GM12878 (cell line): Measurements from ENCODE around the gene PKHD1. TPM values are rescaled to one million over a fixed set of nuclear protein-coding genes. Genes with fewer than 3 reads are reported as not detected.

Experiments
- ATAC-seq: fragments of 200-7000 bp; cut with Tn5 transposase; 3 replicates; pipeline ENCODE4 v1.9.1; 2020; ENCODE audit warnings: mild to moderate bottlenecking, moderate library complexity
- BruUV-seq: library from RNA; stranded (reverse); fragments of 400-500 nt; replicated peaks from 2 replicates; lab custom pipeline; 2021; lab: Mats Ljungman, UMichigan
- CTCF ChIA-PET: fragments of 300-600 bp; sonication (Branson Sonifier 250); formaldehyde crosslinking; extraction: SDS; loops from one replicate; lab custom pipeline; 2021; ENCODE audit warnings: inconsistent platforms; lab: Yijun Ruan, JAX
- POLR2A ChIA-PET: fragments of 350-600 bp; formaldehyde crosslinking; extraction: SDS; loops from one replicate; lab custom pipeline; 2021; ENCODE audit warnings: inconsistent platforms; lab: Charles Lee
- RAD21 ChIA-PET: fragments of 300-600 bp; sonication (Branson Sonifier 250); formaldehyde crosslinking; loops from one replicate; lab custom pipeline; 2023; ENCODE audit warnings: antibody characterized with exemption; ENCODE audit not compliant: unreplicated experiment; lab: Charles Lee
- SMC1A ChIA-PET: fragments of 300-600 bp; sonication (Branson Sonifier 250); formaldehyde crosslinking; loops from one replicate; lab custom pipeline; 2023; ENCODE audit not compliant: unreplicated experiment, uncharacterized antibody; lab: Charles Lee
- DNase-seq: peaks from one replicate; pipeline ENCODE4 v3.0.0-alpha.2; 2011; ENCODE audit warnings: low read depth, low spot score
- FAIRE-seq: peaks from 3 replicates; lab custom pipeline; 2011; peaks lifted over from hg19 to GRCh38; lab: Jason Lieb, UNC
- H2AFZ ChIP-seq: 2 replicates; pipeline ENCODE4 v1.6.0; 2011; ENCODE audit warnings: low read depth, low read length, control low read depth; ENCODE audit not compliant: control insufficient read depth
- H3K27ac ChIP-seq: 2 replicates; pipeline ENCODE4 v1.5.1; 2011; ENCODE audit warnings: control low read depth; ENCODE audit not compliant: control insufficient read depth, insufficient read depth
- H3K27me3 ChIP-seq, 2 experiments: replicated peaks in 1 of 2; 2 replicates each; pipeline versions ENCODE4 v1.6.0 to v1.6.1; 2011; ENCODE audit warnings: low read length in 1 of 2; ENCODE audit not compliant: control insufficient read depth in 2 of 2, insufficient read depth in 2 of 2
- H3K36me3 ChIP-seq, 2 experiments: 2 replicates each; pipeline ENCODE4 v1.5.1; 2011; ENCODE audit warnings: low read length in 1 of 2; ENCODE audit not compliant: control insufficient read depth in 2 of 2, insufficient read depth in 2 of 2
- H3K4me1 ChIP-seq: 2 replicates; pipeline ENCODE4 v1.6.1; 2011; ENCODE audit warnings: mild to moderate bottlenecking, low read length, moderate library complexity, mixed read lengths; ENCODE audit not compliant: control insufficient read depth, insufficient read depth
- H3K4me2 ChIP-seq: 2 replicates; pipeline ENCODE4 v1.6.0; 2011; ENCODE audit warnings: control low read depth; ENCODE audit not compliant: control insufficient read depth, insufficient read depth
- H3K4me3 ChIP-seq: fragments of 200-600 bp; sonication (generic); 2 replicates; pipeline ENCODE4 v1.5.1; 2016
- H3K79me2 ChIP-seq: 2 replicates; pipeline ENCODE4 v1.6.0; 2011; ENCODE audit warnings: low read length; ENCODE audit not compliant: control insufficient read depth, insufficient read depth
- H3K9ac ChIP-seq: 2 replicates; pipeline ENCODE4 v1.8.0; 2011; ENCODE audit warnings: low read length, control low read depth, mixed read lengths; ENCODE audit not compliant: control insufficient read depth, insufficient read depth
- H3K9me3 ChIP-seq: replicated peaks from 3 replicates; pipeline ENCODE4 v1.5.1; 2011; ENCODE audit warnings: mild to moderate bottlenecking, low read length; ENCODE audit not compliant: control insufficient read depth, insufficient read depth
- H4K20me1 ChIP-seq: 2 replicates; pipeline ENCODE4 v1.6.0; 2011; ENCODE audit not compliant: control insufficient read depth, insufficient read depth
- NR2C1 ChIP-seq: fragments of 450-650 bp; IDR thresholded peaks from 2 replicates; pipeline ENCODE4 v1.6.1; 2017; ENCODE audit warnings: antibody characterized with exemption, mild to moderate bottlenecking, moderate library complexity
- TBL1XR1 ChIP-seq: IDR thresholded peaks from 2 replicates; pipeline ENCODE4 v1.6.1; 2012; ENCODE audit warnings: low read depth, low read length, improper control_type of control experiment
- ZNF24 ChIP-seq: fragments of 450-650 bp; IDR thresholded peaks from 2 replicates; pipeline ENCODE4 v1.6.1; 2017; ENCODE audit warnings: antibody characterized with exemption, mild to moderate bottlenecking
- ZNF592 ChIP-seq: fragments of 450-650 bp; IDR thresholded peaks from 2 replicates; pipeline ENCODE4 v1.6.1; 2017; ENCODE audit warnings: mild to moderate bottlenecking, moderate library complexity
- WGBS: methylation state at CpG from one replicate; pipeline ENCODE4 v1.1.6; 2016; ENCODE audit warnings: low lambda C conversion rate; ENCODE audit not compliant: insufficient replicate concordance, insufficient coverage; ENCODE audit errors: missing lambda C conversion rate; 5-methylcytosine and 5-hydroxymethylcytosine counted together
- in situ Hi-C: fragments of 300-500 bp; cut with MboI; formaldehyde crosslinking; loops from 9 replicates; pipeline ENCODE4 v1.14.3; 2018; ENCODE audit warnings: mixed read lengths
- intact Hi-C: fragments of 100-400 bp; cut with micrococcal nuclease; formaldehyde crosslinking; loops from one replicate; pipeline ENCODE4 v1.14.2; 2022; ENCODE audit not compliant: unreplicated experiment
- polyA plus RNA-seq, 11 experiments: library from polyadenylated mRNA; depleted of rRNA in 4 of 11; unstranded in 6 of 11; stranded (reverse) in 5 of 11; fragments of >200 nt; fragmentation: Nextera tagmentation in 4 of 11; fragmentation: Illumina TruSeq in 1 of 11; extraction: Ambion mirVana in 4 of 11; extraction: Trizol in 1 of 11; gene quantifications; 1 replicate in 1 of 11; 2 replicates in 10 of 11; pipeline versions ENCODE4 v1.2.1 to v1.2.3, GENCODE V29; 2011 to 2016; ENCODE audit warnings: inconsistent platforms in 2 of 11, missing spikeins in 2 of 11, low read depth in 1 of 11
- total RNA-seq, 4 experiments: library from RNA; depleted of rRNA in 3 of 4; stranded (reverse); fragments of >200 nt in 3 of 4; fragmentation: Illumina TruSeq in 1 of 4; extraction: Trizol in 1 of 4; gene quantifications; 2 replicates each; pipeline versions ENCODE4 v1.2.1 to v1.2.3, GENCODE V29; 2013 to 2021

The PKHD1 gene
- total and polyA plus RNA-seq, 10 of the 15 experiments (the other 5 are each of a cell fraction or from before 2014, with no cell fraction given), result under 0.01 to 0.90 (median 0.02) TPM; not detected in 1

GRCh38 chr6:51777618-51778017, 309.8 kb downstream of the PKHD1 start:
- 12% methylated on average over 5 of the region's 5 CpGs for WGBS
- no peaks in the 10 kb centered on the region for H3K27me3 ChIP-seq
- TF ChIP-seq ZNF24 (no peak), NR2C1 (no peak), TBL1XR1 (no peak), ZNF592 (no peak)
- TF ChIP-seq, all 136 proteins: peak for 0
- ChIA-PET RAD21 (no interaction called here), CTCF (no interaction called here), POLR2A (no interaction called here), SMC1A (no interaction called here)
- H3K4me1 ChIP-seq, result no peaks in the 10 kb centered on the region
- intact Hi-C loops, result no loop called here
- no peak overlapping the region for H3K9ac ChIP-seq
- no peak overlapping the region for H3K4me3 ChIP-seq
- FAIRE-seq (no peak), ATAC-seq (no peak), DNase-seq (no peak)
- in situ Hi-C loops, result no loop called here
- no peaks in the 10 kb centered on the region for H3K9me3 ChIP-seq
- H3K4me2 ChIP-seq, result no peak overlapping the region
- no peak overlapping the region for H3K27ac ChIP-seq
- no peak overlapping the region for H2AFZ ChIP-seq
- no TSS peak for BruUV-seq
- no peaks in the 10 kb centered on the region for H3K79me2 ChIP-seq
- no peaks in the 10 kb centered on the region for H4K20me1 ChIP-seq
- H3K36me3 ChIP-seq, result no peaks in the 10 kb centered on the region
